K562 (cell line): Measurements from ENCODE around the gene AFF3. TPM values are rescaled to one million over a fixed set of nuclear protein-coding genes. Genes with fewer than 3 reads are reported as not detected.

ENCODE experiments used
- ATAC-seq: fragments of 200-7000 bp; cut with Tn5 transposase; 3 replicates; pipeline ENCODE4 v1.9.1; 2020; ENCODE audit warnings: moderate library complexity
- BruUV-seq: library from RNA; stranded (reverse); fragments of 400-500 nt; replicated peaks from 2 replicates; lab custom pipeline; 2021; lab: Mats Ljungman, UMichigan
- CTCF ChIA-PET: fragments of 300-600 bp; formaldehyde crosslinking; extraction: SDS; loops from one replicate; lab custom pipeline; 2021; ENCODE audit warnings: low intra/inter-chr PET ratio; lab: Yijun Ruan, JAX
- POLR2A ChIA-PET: fragments of 300-600, 350-650 bp; sonication (Branson Sonifier 250); formaldehyde crosslinking; extraction: SDS; loops from one replicate; lab custom pipeline; 2021; ENCODE audit warnings: antibody characterized with exemption, inconsistent platforms; lab: Yijun Ruan, JAX
- DNase-seq, 4 experiments: peaks; one replicate each; pipeline versions ENCODE4 v3.0.0 to v3.0.0-alpha.2; 2011 to 2018; ENCODE audit warnings: low spot score in 3 of 4, mixed read lengths in 3 of 4; ENCODE audit errors: extremely low read depth in 1 of 4
- FAIRE-seq: peaks from 2 replicates; lab custom pipeline; 2011; peaks lifted over from hg19 to GRCh38; lab: Jason Lieb, UNC
- H2AFZ ChIP-seq: 2 replicates; pipeline ENCODE4 v1.6.0; 2011; ENCODE audit warnings: low read depth, low read length, control low read depth, inconsistent platforms
- H3K27ac ChIP-seq: fragments of 200-600 bp; 3 replicates; pipeline ENCODE4 v1.8.0; 2011; ENCODE audit warnings: low read depth, mild to moderate bottlenecking, control low read depth, inconsistent platforms, low read length, moderate library complexity, mixed read lengths; ENCODE audit errors: extremely low read depth
- H3K27me3 ChIP-seq, 2 experiments: fragments of 300-600 bp in 1 of 2; 2 replicates in 1 of 2; 3 replicates in 1 of 2; pipeline versions ENCODE4 v1.6.0 to v1.8.0; 2011; ENCODE audit warnings: inconsistent platforms in 2 of 2, low read length in 2 of 2, mild to moderate bottlenecking in 1 of 2, mixed read lengths in 1 of 2, moderate library complexity in 1 of 2; ENCODE audit not compliant: control insufficient read depth in 2 of 2, insufficient read depth in 2 of 2
- H3K36me3 ChIP-seq: fragments of 300-600 bp; 3 replicates; pipeline ENCODE4 v1.8.0; 2011; ENCODE audit warnings: mild to moderate bottlenecking, low read length, inconsistent platforms; ENCODE audit not compliant: control insufficient read depth, insufficient read depth
- H3K4me1 ChIP-seq, 2 experiments: fragments of 200-600 bp in 1 of 2; replicated peaks in 1 of 2; 2 replicates in 1 of 2; 3 replicates in 1 of 2; pipeline versions ENCODE4 v1.5.1 to v1.8.0; 2011; ENCODE audit warnings: inconsistent platforms in 2 of 2, low read length in 2 of 2, mild to moderate bottlenecking in 1 of 2, mixed read lengths in 1 of 2, moderate library complexity in 1 of 2; ENCODE audit not compliant: control insufficient read depth in 2 of 2, insufficient read depth in 2 of 2
- H3K4me2 ChIP-seq: 2 replicates; pipeline ENCODE4 v1.6.1; 2011; ENCODE audit warnings: low read length, control low read depth, inconsistent platforms, mixed read lengths; ENCODE audit not compliant: insufficient read depth
- H3K4me3 ChIP-seq: fragments of 200-600 bp; sonication (generic), shearing (Covaris generic); 2 replicates; pipeline ENCODE4 v1.5.1; 2016; ENCODE audit warnings: control low read depth, inconsistent platforms
- H3K79me2 ChIP-seq: fragments of 200-600 bp; 3 replicates; pipeline ENCODE4 v1.8.0; 2011; ENCODE audit warnings: low read length, inconsistent platforms; ENCODE audit not compliant: control insufficient read depth, insufficient read depth
- H3K9ac ChIP-seq, 2 experiments: 2 replicates each; pipeline versions ENCODE4 v1.6.0 to v1.6.1; 2011; ENCODE audit warnings: low read depth in 2 of 2, low read length in 2 of 2, control low read depth in 1 of 2, inconsistent platforms in 1 of 2, mild to moderate bottlenecking in 1 of 2, mixed read lengths in 1 of 2; ENCODE audit not compliant: insufficient read depth in 1 of 2
- H3K9me1 ChIP-seq: one replicate; pipeline ENCODE4 v1.6.0; 2011; ENCODE audit warnings: inconsistent platforms, mild to moderate bottlenecking, low read length, moderate library complexity; ENCODE audit not compliant: control insufficient read depth, insufficient read depth
- H3K9me3 ChIP-seq: replicated peaks from 2 replicates; pipeline ENCODE4 v1.5.1; 2011; ENCODE audit warnings: low read depth, low read length, inconsistent platforms; ENCODE audit not compliant: control insufficient read depth, insufficient read depth
- H4K20me1 ChIP-seq: replicated peaks from 2 replicates; pipeline ENCODE4 v1.6.1; 2011; ENCODE audit warnings: low read length, inconsistent platforms, mixed read lengths; ENCODE audit not compliant: control insufficient read depth, insufficient read depth
- BRD4 ChIP-seq: fragments of 200-600 bp; sonication (generic); IDR thresholded peaks from 2 replicates; pipeline ENCODE4 v1.6.1; 2017; ENCODE audit warnings: inconsistent platforms
- BRF2 ChIP-seq: IDR thresholded peaks from 3 replicates; pipeline ENCODE4 v1.6.1; 2011; ENCODE audit warnings: borderline replicate concordance, mild to moderate bottlenecking; ENCODE audit not compliant: insufficient read length, insufficient read depth
- FOS ChIP-seq: IDR thresholded peaks from 3 replicates; pipeline ENCODE4 v1.6.1; 2011; ENCODE audit not compliant: insufficient read length; ENCODE audit errors: extremely low read depth
- HLTF ChIP-seq: fragments of 450-650 bp; IDR thresholded peaks from 2 replicates; pipeline ENCODE4 v1.6.1; 2016
- KAT7 ChIP-seq: sonication (generic); formaldehyde crosslinking; IDR thresholded peaks from 2 replicates; pipeline ENCODE4 v1.8.0; 2022; ENCODE audit warnings: missing genetic modification reagents, mild to moderate bottlenecking, borderline replicate concordance
- PTBP1 ChIP-seq: fragments of 200-400 bp; formaldehyde crosslinking; IDR thresholded peaks from 2 replicates; pipeline ENCODE4 v1.6.1; 2017; ENCODE audit warnings: low read depth, low read length
- SIN3A ChIP-seq, 2 experiments: fragments of 150-350 bp in 1 of 2; IDR thresholded peaks; 2 replicates each; pipeline ENCODE4 v1.6.1; 2011 to 2016; ENCODE audit warnings: borderline replicate concordance in 2 of 2, low read depth in 2 of 2, low read length in 2 of 2, mild to moderate bottlenecking in 2 of 2, moderate library complexity in 2 of 2; ENCODE audit not compliant: control insufficient read depth in 1 of 2
- SP1 ChIP-seq: sonication (generic); formaldehyde crosslinking; IDR thresholded peaks from 2 replicates; pipeline ENCODE4 v1.8.1; 2022; ENCODE audit warnings: mild to moderate bottlenecking, missing genetic modification reagents
- SREBF1 ChIP-seq: fragments of 150-350 bp; IDR thresholded peaks from 2 replicates; pipeline ENCODE4 v1.6.1; 2014; ENCODE audit warnings: antibody characterized with exemption, low read depth, low read length, borderline replicate concordance
- TAF1 ChIP-seq: IDR thresholded peaks from 2 replicates; pipeline ENCODE4 v1.6.1; 2011; ENCODE audit warnings: mild to moderate bottlenecking, low read length, moderate library complexity; ENCODE audit not compliant: insufficient read depth, control insufficient read depth, severe bottlenecking; ENCODE audit errors: extremely low read depth
- ZBTB17 ChIP-seq: fragments of 450-650 bp; formaldehyde crosslinking; IDR thresholded peaks from 2 replicates; pipeline ENCODE4 v1.4.0; 2020; ENCODE audit warnings: mild to moderate bottlenecking
- ZNF175 ChIP-seq: fragments of 200-800 bp; sonication (Bioruptor generic); IDR thresholded peaks from 2 replicates; pipeline ENCODE4 v1.6.1; 2016; ENCODE audit warnings: low read depth, mild to moderate bottlenecking, missing genetic modification characterization, missing compliant biosample characterization
- ZNF232 ChIP-seq: sonication (generic); formaldehyde crosslinking; IDR thresholded peaks from 2 replicates; pipeline ENCODE4 v1.8.0; 2022; ENCODE audit warnings: mild to moderate bottlenecking, missing genetic modification reagents
- ZNF407 ChIP-seq: fragments of 450-650 bp; IDR thresholded peaks from 2 replicates; pipeline ENCODE4 v1.6.1; 2016; ENCODE audit warnings: low read depth
- ZSCAN32 ChIP-seq: fragments of 450-650 bp; formaldehyde crosslinking; IDR thresholded peaks from 2 replicates; pipeline ENCODE4 v1.4.0; 2020; ENCODE audit warnings: mild to moderate bottlenecking, moderate library complexity
- whole genome bisulfite sequencing: fragments of 100-300 bp; shearing (Covaris generic); methylation state at CpG from one replicate; pipeline ENCODE4 v1.1.6; 2016; ENCODE audit warnings: low coverage, mixed read lengths; ENCODE audit not compliant: insufficient coverage; ENCODE audit errors: missing lambda C conversion rate; 5-methylcytosine and 5-hydroxymethylcytosine counted together
- in situ Hi-C: fragments of 300-500 bp; cut with MboI; formaldehyde crosslinking; loops from 4 replicates; pipeline ENCODE4 v1.15.0; 2018; ENCODE audit warnings: inconsistent platforms, mixed read lengths
- intact Hi-C: fragments of 100-400 bp; cut with micrococcal nuclease; formaldehyde crosslinking; loops from 2 replicates; pipeline ENCODE4 v1.14.2; 2022
- polyA plus RNA-seq, 8 experiments: library from polyadenylated mRNA; depleted of rRNA in 4 of 8; stranded (reverse) in 5 of 8; unstranded in 3 of 8; fragments of >200 nt; fragmentation: Nextera tagmentation in 2 of 8; fragmentation: Illumina TruSeq in 1 of 8; extraction: Ambion mirVana in 2 of 8; extraction: Trizol in 1 of 8; gene quantifications; 2 replicates each; pipeline versions ENCODE4 v1.2.1 to v1.2.3, GENCODE V29; 2011 to 2014; ENCODE audit warnings: inconsistent platforms in 1 of 8, missing spikeins in 1 of 8
- total RNA-seq, 7 experiments: library from RNA; depleted of rRNA in 6 of 7; stranded (reverse); fragments of >200 nt in 6 of 7; fragmentation: Illumina TruSeq in 2 of 7; extraction: Trizol in 2 of 7; gene quantifications; 2 replicates each; pipeline versions ENCODE4 v1.2.1 to v1.2.3, GENCODE V29; 2011 to 2021; ENCODE audit warnings: low replicate concordance in 1 of 7

AFF3 gene
- total and polyA plus RNA-seq, 9 of the 15 experiments (the other 6 are each of a cell fraction or from before 2014, with no cell fraction given), result 0.02 to 0.11 TPM; not detected in 7

- Histone ChIP-seq H3K79me2 (no peaks in the 10 kb centered on the region), H3K9me1 (no peaks in the 10 kb centered on the region), H3K4me1 (no peaks in the 10 kb centered on the region), H3K36me3 (no peaks in the 10 kb centered on the region), H3K4me2 (no peak overlapping the region), H3K9ac (no peak overlapping the region), H4K20me1 (no peaks in the 10 kb centered on the region), H3K27me3 (peaks cover 0 to 7% of the 10 kb centered on the region in 2 experiments; a peak in 1 of 5 replicates), H3K27ac (no peak overlapping the region), H3K4me3 (no peak overlapping the region), H2AFZ (no peak overlapping the region; the same call in 1 of the 2 replicates), H3K9me3 (no peaks in the 10 kb centered on the region)
- in situ Hi-C loops (no loop called here), intact Hi-C loops (no loop called here)
- BruUV-seq, result no TSS peak
- ChIA-PET CTCF (no interaction called here), POLR2A (no interaction called here)
- DNase-seq (no peak), ATAC-seq (no peak), FAIRE-seq (no peak)
- WGBS, result 9% methylated on average over 6 of the region's 6 CpGs
- TF ChIP-seq ZNF407 (no peak), ZBTB17 (CRISPR knock-in tag) (no peak), HLTF (no peak), SP1 (CRISPR knock-in tag) (no peak), SIN3A (IDR thresholded peaks at IDR 0.05; ENCODE audit: borderline replicate concordance in 2 of 2, control insufficient read depth in 1 of 2, low read depth in 2 of 2, low read length in 2 of 2) (no peak), ZSCAN32 (no peak), TAF1 (no peak), SREBF1 (no peak), ZNF175 (no peak), KAT7 (CRISPR knock-in tag) (no peak), BRF2 (no peak), FOS (no peak), ZNF232 (CRISPR knock-in tag) (no peak), BRD4 (no peak), PTBP1 (no peak)
Measured at GRCh38 chr2:99763764-99764163, 378.6 kb downstream of the AFF3 start.
